ENCODE results near the gene ODF2L. TPM values are rescaled to one million over a fixed set of nuclear protein-coding genes. Genes with fewer than 3 reads are reported as not detected.

Gene ODF2L
- total RNA-seq, 1 experiment from 2014 or later: 38.6 TPM

GRCh38 chr1:86388777-86389176 lies 7.3 kb downstream of the ODF2L start:
- Mint-ChIP-seq H3K9me3 (ENCODE audit: low read depth, unreplicated experiment) (no peaks in the 10 kb centered on the region), H3K27me3 (ENCODE audit: unreplicated experiment) (no peaks in the 10 kb centered on the region), H3K27ac (ENCODE audit: unreplicated experiment) (no peak overlapping the region), H3K36me3 (ENCODE audit: insufficient read depth, unreplicated experiment) (no peaks in the 10 kb centered on the region), H3K4me3 (ENCODE audit: low read depth, unreplicated experiment) (no peak overlapping the region), H3K4me1 (ENCODE audit: low read depth, unreplicated experiment) (peaks cover 8% of the 10 kb centered on the region)
- intact Hi-C loops (cut with micrococcal nuclease; ENCODE audit: unreplicated experiment): loop anchor here (10.0 kb wide), 1 partner anchor 296 kb away; no protein-coding TSS in a partner anchor
- no peak for DNase-seq
- no TSS peak for BruUV-seq (replicated peaks)
- TF ChIP-seq CTCF (IDR thresholded peaks at IDR 0.05; ENCODE audit: unreplicated experiment): no peak
- CTCF ChIA-PET: no interaction called here

- Mint-ChIP-seq H3K9me3 (ENCODE audit: low read depth, unreplicated experiment) (no peaks in the 10 kb centered on the region), H3K36me3 (ENCODE audit: insufficient read depth, unreplicated experiment) (no peaks in the 10 kb centered on the region), H3K27me3 (ENCODE audit: unreplicated experiment) (no peaks in the 10 kb centered on the region), H3K27ac (ENCODE audit: unreplicated experiment) (no peak overlapping the region), H3K4me3 (ENCODE audit: low read depth, unreplicated experiment) (no peak overlapping the region), H3K4me1 (ENCODE audit: low read depth, unreplicated experiment) (peaks cover 8% of the 10 kb centered on the region)
- BruUV-seq (replicated peaks): no TSS peak
- DNase-seq: no peak
- intact Hi-C loops (cut with micrococcal nuclease; ENCODE audit: unreplicated experiment): loop anchor here (10.0 kb wide), 1 partner anchor 297 kb away; no protein-coding TSS in a partner anchor
- CTCF ChIA-PET: no interaction called here
- TF ChIP-seq CTCF (IDR thresholded peaks at IDR 0.05; ENCODE audit: unreplicated experiment): no peak
These were observed 8.1 kb downstream of the ODF2L start for GRCh38 chr1:86387916-86388627.

GRCh38 chr1:86382878-86383277 lies 13.2 kb downstream of the ODF2L start:
- no peaks in the 10 kb centered on the region for H3K27me3 Mint-ChIP-seq (ENCODE audit: unreplicated experiment)

GRCh38 chr1:86381223-86381622 lies 14.9 kb downstream of the ODF2L start:
- Mint-ChIP-seq H3K27ac (ENCODE audit: unreplicated experiment) (no peak overlapping the region), H3K4me1 (ENCODE audit: low read depth, unreplicated experiment) (no peaks in the 10 kb centered on the region), H3K4me3 (ENCODE audit: low read depth, unreplicated experiment) (no peak overlapping the region), H3K9me3 (ENCODE audit: low read depth, unreplicated experiment) (peaks cover 7% of the 10 kb centered on the region), H3K36me3 (ENCODE audit: insufficient read depth, unreplicated experiment) (no peaks in the 10 kb centered on the region), H3K27me3 (ENCODE audit: unreplicated experiment) (no peaks in the 10 kb centered on the region)
- no peak for TF ChIP-seq CTCF (IDR thresholded peaks at IDR 0.05; ENCODE audit: unreplicated experiment)
- BruUV-seq (replicated peaks): no TSS peak
- intact Hi-C loops (cut with micrococcal nuclease; ENCODE audit: unreplicated experiment): loop anchor here (10.0 kb wide), 1 partner anchor 304 kb away; no protein-coding TSS in a partner anchor
- DNase-seq: no peak
- CTCF ChIA-PET: no interaction called here

More at GRCh38 chr1:86382878-86383277, 13.2 kb downstream of the ODF2L start:
- no peak for DNase-seq
- Mint-ChIP-seq H3K27ac (ENCODE audit: unreplicated experiment) (no peak overlapping the region), H3K4me1 (ENCODE audit: low read depth, unreplicated experiment) (no peaks in the 10 kb centered on the region), H3K4me3 (ENCODE audit: low read depth, unreplicated experiment) (no peak overlapping the region), H3K36me3 (ENCODE audit: insufficient read depth, unreplicated experiment) (no peaks in the 10 kb centered on the region), H3K9me3 (ENCODE audit: low read depth, unreplicated experiment) (peaks cover 5% of the 10 kb centered on the region)
- no TSS peak for BruUV-seq (replicated peaks)
- intact Hi-C loops (cut with micrococcal nuclease; ENCODE audit: unreplicated experiment): loop anchor here (10.0 kb wide), 1 partner anchor 302 kb away; no protein-coding TSS in a partner anchor
- CTCF ChIA-PET: interaction anchor here (0.6 kb wide), 1 partner anchor 121 kb away, joined by 3 read pairs; no protein-coding TSS in a partner anchor
- TF ChIP-seq CTCF (IDR thresholded peaks at IDR 0.05; ENCODE audit: unreplicated experiment): no peak

All from Calu3 (cell line).